VCaP (cell line): ENCODE measurements around the gene PTPRT.

Experiments used
- H3K27ac ChIP-seq: fragments of 450-650 bp; 2 replicates; pipeline ENCODE4 v1.5.1; 2017
- CTCF ChIP-seq: fragments of 450-650 bp; conservative IDR thresholded peaks from 2 replicates; pipeline ENCODE4 v1.5.1; 2017; ENCODE audit warnings: mild to moderate bottlenecking, moderate library complexity

The PTPRT gene

DNA sequence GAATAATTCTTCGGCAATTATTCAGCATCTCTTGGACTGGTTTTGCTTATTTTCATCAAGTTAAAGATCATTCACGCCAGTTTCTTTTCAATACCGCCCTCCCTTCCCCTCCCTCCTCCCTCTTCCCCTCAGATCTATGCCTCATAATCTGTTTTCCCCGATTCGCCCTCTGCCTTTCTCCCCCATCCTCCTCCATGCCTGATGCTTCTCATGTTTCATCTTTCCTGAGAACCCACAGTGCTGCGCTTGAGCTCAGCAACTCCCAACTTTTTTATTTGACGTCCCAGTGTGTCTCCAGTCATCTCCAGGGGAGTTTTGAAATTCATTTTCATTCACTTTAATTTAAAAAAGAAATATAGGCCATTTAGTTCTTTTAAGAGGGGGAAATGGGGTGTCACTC lies 142.7 kb downstream of the PTPRT start:
- no peak overlapping the region for H3K27ac ChIP-seq
- no peak for TF ChIP-seq CTCF

DNA sequence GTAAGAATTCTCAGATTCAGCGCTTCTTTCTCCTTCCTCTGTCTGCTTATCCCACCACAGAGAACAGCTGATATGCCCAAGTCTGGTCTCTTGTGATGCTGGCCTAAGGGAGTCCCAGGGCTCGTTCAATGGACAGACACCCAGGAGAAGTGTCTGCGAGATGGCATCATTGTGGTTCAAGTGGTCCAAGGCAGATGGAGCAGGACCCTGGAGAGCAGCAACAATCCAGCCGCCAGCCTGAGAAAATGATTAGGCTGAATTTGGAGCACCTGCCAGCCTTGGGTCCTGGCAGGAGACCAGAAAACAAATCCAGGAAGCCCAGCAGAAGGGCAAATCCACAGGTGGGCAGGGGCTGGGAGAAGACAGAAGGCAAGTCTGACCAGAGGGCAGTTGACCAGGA lies 145.8 kb downstream of the PTPRT start:
- no peak for TF ChIP-seq CTCF

DNA sequence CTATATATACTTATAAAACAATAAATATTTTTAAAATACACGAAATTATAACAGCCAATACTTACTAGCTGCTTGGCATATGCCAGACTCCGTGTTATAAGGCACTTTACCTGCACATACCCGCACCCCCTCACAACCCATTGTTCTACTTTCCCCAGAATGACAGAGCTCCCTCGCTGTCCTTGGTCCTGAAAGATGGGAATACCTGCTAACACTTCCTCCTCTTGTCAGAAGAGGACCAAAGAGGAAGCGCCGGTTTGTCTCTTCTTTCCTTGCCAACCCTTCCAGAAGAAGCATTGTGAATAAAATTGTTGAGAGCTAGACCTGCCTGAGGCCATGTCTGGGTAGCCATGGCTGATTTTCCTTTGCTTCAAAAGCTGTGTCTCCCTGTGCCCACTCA lies 149.3 kb downstream of the PTPRT start:
- peak overlapping the region; percentile 90; the same call in 1 of the 2 replicates for H3K27ac ChIP-seq
- TF ChIP-seq CTCF, result no peak

More for the DNA sequence above, 145.8 kb downstream of the PTPRT start:
- no peak overlapping the region for H3K27ac ChIP-seq

GRCh38 chr20:43037605-43038309 lies 151.9 kb downstream of the PTPRT start:
- H3K27ac ChIP-seq, result peak overlapping the region; percentile 90
- no peak for TF ChIP-seq CTCF

- H3K27ac ChIP-seq, result peak overlapping the region; percentile 90; the same call in 1 of the 2 replicates
- TF ChIP-seq CTCF, result no peak
Observed at GRCh38 chr20:43034981-43035724, 154.6 kb downstream of the PTPRT start.

- TF ChIP-seq CTCF, result peak; percentile 14
- no peak overlapping the region for H3K27ac ChIP-seq
Observed at GRCh38 chr20:43032459-43032858, 157.2 kb downstream of the PTPRT start.

DNA sequence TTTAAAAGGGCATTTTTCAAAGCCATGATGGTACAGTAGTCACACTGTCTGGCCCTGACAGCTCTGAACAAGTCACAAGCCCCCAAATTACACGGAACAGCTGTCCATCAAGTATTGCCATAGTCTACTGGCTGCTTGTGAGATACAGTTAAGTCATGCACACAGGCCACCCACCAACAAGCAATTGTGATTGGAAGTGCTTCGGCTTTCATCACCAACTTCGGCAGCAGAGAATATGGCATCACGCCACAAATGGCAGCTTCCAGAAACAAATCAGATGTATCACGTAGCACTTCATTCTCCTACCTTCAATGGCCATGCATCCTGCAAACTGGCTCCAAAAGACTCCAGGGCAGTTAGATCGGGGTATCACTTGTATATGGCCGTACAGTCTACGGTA lies 160.5 kb downstream of the PTPRT start:
- no peak for TF ChIP-seq CTCF
- H3K27ac ChIP-seq, result no peak overlapping the region
